PC-9 (cell line): ENCODE results near the gene TES.

Experiments used
- EZH2 ChIP-seq: fragments of 200-600 bp; sonication (generic); IDR thresholded peaks from 2 replicates; pipeline ENCODE4 v1.8.0; 2017; ENCODE audit warnings: antibody characterized with exemption, low read depth
- TF ChIP-seq, protein P1 (sequence below): fragments of 200-600 bp; sonication (generic); conservative IDR thresholded peaks from 2 replicates; pipeline ENCODE4 v1.6.1; 2017; ENCODE audit warnings: mixed run types, antibody characterized with exemption, mild to moderate bottlenecking, moderate library complexity

DNA sequence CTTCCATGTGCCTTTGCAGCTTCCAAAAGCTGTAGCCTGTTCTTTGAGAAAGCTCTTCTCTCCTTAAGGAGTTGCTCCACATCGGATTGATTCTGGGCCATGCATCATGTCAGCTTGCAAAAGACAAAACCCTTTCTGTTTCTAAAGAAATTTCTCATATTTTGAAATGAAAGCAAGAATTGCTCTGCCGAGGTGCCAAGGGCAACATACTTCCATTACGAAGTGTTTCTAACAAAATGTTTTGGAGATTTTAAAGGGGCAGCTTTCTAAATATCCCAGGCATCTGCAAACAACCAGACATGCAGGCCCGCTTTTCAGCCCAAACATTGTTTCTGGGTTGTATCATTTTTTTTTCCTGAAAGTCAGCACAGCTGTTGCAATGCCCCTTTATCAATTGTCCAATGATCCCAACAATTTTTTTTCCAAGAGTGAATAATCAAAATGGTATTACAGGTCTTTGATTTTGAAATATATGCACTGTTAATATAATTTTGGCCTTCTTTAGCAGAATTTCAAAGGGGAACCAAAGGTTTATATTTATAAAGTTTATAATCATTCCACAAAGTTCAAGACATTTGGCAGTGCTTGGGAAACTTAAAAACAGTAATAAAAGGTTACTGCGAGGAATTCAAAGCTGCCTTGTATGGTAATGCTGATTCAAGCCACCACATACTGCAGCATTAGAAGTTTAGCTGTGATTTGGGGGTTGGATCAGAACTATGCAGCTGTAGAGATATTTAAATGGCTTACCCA lies 61.0 kb downstream of the TES start:
- TF ChIP-seq, protein P1, sequence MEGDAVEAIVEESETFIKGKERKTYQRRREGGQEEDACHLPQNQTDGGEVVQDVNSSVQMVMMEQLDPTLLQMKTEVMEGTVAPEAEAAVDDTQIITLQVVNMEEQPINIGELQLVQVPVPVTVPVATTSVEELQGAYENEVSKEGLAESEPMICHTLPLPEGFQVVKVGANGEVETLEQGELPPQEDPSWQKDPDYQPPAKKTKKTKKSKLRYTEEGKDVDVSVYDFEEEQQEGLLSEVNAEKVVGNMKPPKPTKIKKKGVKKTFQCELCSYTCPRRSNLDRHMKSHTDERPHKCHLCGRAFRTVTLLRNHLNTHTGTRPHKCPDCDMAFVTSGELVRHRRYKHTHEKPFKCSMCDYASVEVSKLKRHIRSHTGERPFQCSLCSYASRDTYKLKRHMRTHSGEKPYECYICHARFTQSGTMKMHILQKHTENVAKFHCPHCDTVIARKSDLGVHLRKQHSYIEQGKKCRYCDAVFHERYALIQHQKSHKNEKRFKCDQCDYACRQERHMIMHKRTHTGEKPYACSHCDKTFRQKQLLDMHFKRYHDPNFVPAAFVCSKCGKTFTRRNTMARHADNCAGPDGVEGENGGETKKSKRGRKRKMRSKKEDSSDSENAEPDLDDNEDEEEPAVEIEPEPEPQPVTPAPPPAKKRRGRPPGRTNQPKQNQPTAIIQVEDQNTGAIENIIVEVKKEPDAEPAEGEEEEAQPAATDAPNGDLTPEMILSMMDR = no peak
- no peak for TF ChIP-seq EZH2
